ENCODE data around the gene SYN1.

- TF ChIP-seq EZH2 (IDR thresholded peaks at IDR 0.05; ENCODE audit: insufficient read depth, poor library complexity, severe bottlenecking) (no peak), EZH2phosphoT487 (IDR thresholded peaks at IDR 0.05; ENCODE audit: insufficient read depth, low read depth) (no peak)
Observed at GRCh38 chrX:47646636-47647035, 27.0 kb upstream of the SYN1 start.

Data from GM23248 (cell line).